ENCODE data around the gene GALNT2. TPM values are rescaled to one million over a fixed set of nuclear protein-coding genes. Genes with fewer than 3 reads are reported as not detected.

GALNT2 gene
- total RNA-seq, 1 donor from 2014 or later, result 60.7 TPM

- Histone ChIP-seq H3K27me3 (ENCODE audit: control insufficient read depth, insufficient read depth, low read length) (no peaks in the 10 kb centered on the region), H3K4me3 (ENCODE audit: low read depth, low read length) (no peak overlapping the region), H3K36me3 (ENCODE audit: control insufficient read depth, insufficient read depth, low read length) (no peaks in the 10 kb centered on the region)
- TF ChIP-seq CTCF (IDR thresholded peaks at IDR 0.05; ENCODE audit: insufficient read depth, low read length, poor library complexity, severe bottlenecking), result no peak
- no peak for DNase-seq (ENCODE audit: low read depth)
Measured at GRCh38 chr1:230191855-230192254, 124.8 kb downstream of the GALNT2 start.

- no peak for DNase-seq (ENCODE audit: low read depth)
- no peak for TF ChIP-seq CTCF (IDR thresholded peaks at IDR 0.05; ENCODE audit: insufficient read depth, low read length, poor library complexity, severe bottlenecking)
- Histone ChIP-seq H3K36me3 (ENCODE audit: control insufficient read depth, insufficient read depth, low read length) (no peaks in the 10 kb centered on the region), H3K4me3 (ENCODE audit: low read depth, low read length) (no peak overlapping the region), H3K27me3 (ENCODE audit: control insufficient read depth, insufficient read depth, low read length) (no peaks in the 10 kb centered on the region)
Measured at GRCh38 chr1:230194525-230194924, 127.5 kb downstream of the GALNT2 start.

- H3K4me3 ChIP-seq (ENCODE audit: low read depth, low read length), result no peak overlapping the region
- DNase-seq (ENCODE audit: low read depth), result no peak
- H3K27me3 ChIP-seq (ENCODE audit: control insufficient read depth, insufficient read depth, low read length), result no peaks in the 10 kb centered on the region
- no peaks in the 10 kb centered on the region for H3K36me3 ChIP-seq (ENCODE audit: control insufficient read depth, insufficient read depth, low read length)
- no peak for TF ChIP-seq CTCF (IDR thresholded peaks at IDR 0.05; ENCODE audit: insufficient read depth, low read length, poor library complexity, severe bottlenecking)
Measured at GRCh38 chr1:230195199-230195598, 128.2 kb downstream of the GALNT2 start.

GRCh38 chr1:230196077-230196476 lies 129.0 kb downstream of the GALNT2 start:
- H3K4me3 ChIP-seq (ENCODE audit: low read depth, low read length), result no peak overlapping the region
- H3K27me3 ChIP-seq (ENCODE audit: control insufficient read depth, insufficient read depth, low read length), result no peaks in the 10 kb centered on the region
- DNase-seq (ENCODE audit: low read depth), result no peak
- no peaks in the 10 kb centered on the region for H3K36me3 ChIP-seq (ENCODE audit: control insufficient read depth, insufficient read depth, low read length)
- TF ChIP-seq CTCF (IDR thresholded peaks at IDR 0.05; ENCODE audit: insufficient read depth, low read length, poor library complexity, severe bottlenecking), result no peak

- no peak overlapping the region for H3K4me3 ChIP-seq (ENCODE audit: low read depth, low read length)
- H3K36me3 ChIP-seq (ENCODE audit: control insufficient read depth, insufficient read depth, low read length), result no peaks in the 10 kb centered on the region
- no peaks in the 10 kb centered on the region for H3K27me3 ChIP-seq (ENCODE audit: control insufficient read depth, insufficient read depth, low read length)
- DNase-seq (ENCODE audit: low read depth), result no peak
- no peak for TF ChIP-seq CTCF (IDR thresholded peaks at IDR 0.05; ENCODE audit: insufficient read depth, low read length, poor library complexity, severe bottlenecking)
Measured at GRCh38 chr1:230197644-230198567, 130.9 kb downstream of the GALNT2 start.

Measured in kidney epithelial cell (primary cell).